Activated naive CD8-positive, alpha-beta T cell treated with anti-CD3 and anti-CD28 coated beads for 36 hours (primary cell): ENCODE measurements around the gene SS18. TPM values are rescaled to one million over a fixed set of nuclear protein-coding genes. Genes with fewer than 3 reads are reported as not detected.

Source experiments
- DNase-seq: peaks from one replicate; pipeline ENCODE4 v3.0.0; 2021
- H3K27ac Mint-ChIP-seq: one replicate; pipeline ENCODE4 v1.8.0; 2022; ENCODE audit warnings: mild to moderate bottlenecking, moderate library complexity, mixed read lengths
- H3K27me3 Mint-ChIP-seq: one replicate; pipeline ENCODE4 v1.8.0; 2022; ENCODE audit warnings: mild to moderate bottlenecking, mixed read lengths
- H3K36me3 Mint-ChIP-seq: one replicate; pipeline ENCODE4 v1.8.0; 2021; ENCODE audit warnings: mild to moderate bottlenecking, mixed read lengths
- H3K4me1 Mint-ChIP-seq: one replicate; pipeline ENCODE4 v1.8.0; 2021; ENCODE audit warnings: mixed read lengths
- H3K4me3 Mint-ChIP-seq: one replicate; pipeline ENCODE4 v1.8.0; 2022; ENCODE audit warnings: mild to moderate bottlenecking, moderate library complexity, mixed read lengths
- H3K9me3 Mint-ChIP-seq: one replicate; pipeline ENCODE4 v1.8.0; 2022; ENCODE audit warnings: mixed read lengths
- total RNA-seq, 2 experiments: library from RNA; stranded (reverse); gene quantifications; one replicate each; pipeline ENCODE4 v1.2.3, GENCODE V29; 2021

Gene SS18
- total RNA-seq, 2 experiments from 2014 or later = 51.8 to 53.3 TPM

DNA sequence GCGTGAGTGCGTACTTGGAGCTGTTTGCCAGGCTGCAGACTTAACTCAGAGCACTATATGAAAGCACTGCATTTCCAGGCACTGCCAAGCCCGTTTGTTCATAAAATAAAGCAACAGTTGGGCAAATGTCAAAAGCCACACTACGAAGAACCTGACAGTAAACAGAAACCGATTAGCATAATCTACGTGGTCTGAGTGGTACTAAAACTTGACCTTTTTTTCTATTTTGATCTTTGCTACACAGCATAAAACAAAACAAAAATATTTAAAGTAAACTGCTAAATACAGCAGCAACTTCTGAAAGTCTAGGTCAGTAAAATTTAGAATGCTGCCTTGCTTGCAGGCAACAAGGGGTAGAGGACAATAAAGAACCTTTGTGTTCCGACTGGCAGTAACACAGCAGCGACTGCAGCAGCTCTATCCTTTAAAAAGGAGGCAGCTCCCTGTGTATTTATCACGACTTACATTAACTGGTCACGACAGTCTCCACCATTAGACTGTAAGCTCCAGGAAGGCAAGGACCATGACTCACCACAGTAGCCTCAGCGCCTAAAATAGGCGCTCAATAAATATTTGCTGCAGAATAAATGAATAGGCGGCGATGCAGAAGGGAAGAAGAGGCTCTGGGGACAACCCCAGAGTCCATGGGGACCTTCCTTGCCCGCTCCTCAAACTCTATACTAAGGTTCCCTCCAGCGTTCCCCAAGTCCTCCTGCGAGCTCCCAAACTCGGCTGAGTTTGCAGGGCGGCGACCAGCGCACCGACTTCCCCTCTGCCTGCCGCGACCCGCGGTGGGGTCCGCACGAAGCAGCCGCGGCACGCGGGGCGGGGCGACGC is 902 bp downstream of the SS18 start:
- Mint-ChIP-seq H3K27me3 (no peaks in the 10 kb centered on the region), H3K27ac (peak overlapping the region; percentile 96), H3K36me3 (peaks cover 7% of the 10 kb centered on the region), H3K4me3 (peak overlapping the region; percentile 90), H3K4me1 (peaks cover 21% of the 10 kb centered on the region), H3K9me3 (no peaks in the 10 kb centered on the region)
- peak; percentile 1 for DNase-seq

DNA sequence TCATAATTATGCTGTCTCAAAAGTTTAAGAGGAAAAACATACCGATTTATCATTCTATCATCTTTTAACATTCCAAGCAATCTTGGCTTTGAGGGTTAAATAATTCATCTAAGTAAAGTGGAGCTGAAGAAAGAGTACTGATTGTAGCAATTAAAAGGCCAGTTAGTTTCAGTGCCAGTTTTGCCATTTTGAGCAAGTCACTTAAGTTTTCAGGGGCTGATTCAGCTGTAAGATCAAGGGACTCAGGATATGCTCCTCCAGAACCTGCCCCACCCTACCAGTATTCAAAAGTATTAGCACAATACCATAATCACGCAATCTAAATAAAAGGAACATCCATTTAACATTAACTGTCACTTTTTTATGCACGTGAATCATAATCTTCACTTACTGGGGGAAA is 1.9 kb downstream of the SS18 start:
- Mint-ChIP-seq H3K27ac (no peak overlapping the region), H3K36me3 (peaks cover 11% of the 10 kb centered on the region), H3K27me3 (no peaks in the 10 kb centered on the region), H3K4me3 (peak overlapping the region; percentile 90), H3K4me1 (peaks cover 26% of the 10 kb centered on the region), H3K9me3 (no peaks in the 10 kb centered on the region)
- DNase-seq = no peak

- DNase-seq = no peak
- no peaks in the 10 kb centered on the region for H3K9me3 Mint-ChIP-seq
- no peaks in the 10 kb centered on the region for H3K27me3 Mint-ChIP-seq
- no peak overlapping the region for H3K4me3 Mint-ChIP-seq
- peaks cover 27% of the 10 kb centered on the region for H3K4me1 Mint-ChIP-seq
- no peak overlapping the region for H3K27ac Mint-ChIP-seq
- peaks cover 21% of the 10 kb centered on the region for H3K36me3 Mint-ChIP-seq
Observed at GRCh38 chr18:26086959-26087358, 3.5 kb downstream of the SS18 start.

DNA sequence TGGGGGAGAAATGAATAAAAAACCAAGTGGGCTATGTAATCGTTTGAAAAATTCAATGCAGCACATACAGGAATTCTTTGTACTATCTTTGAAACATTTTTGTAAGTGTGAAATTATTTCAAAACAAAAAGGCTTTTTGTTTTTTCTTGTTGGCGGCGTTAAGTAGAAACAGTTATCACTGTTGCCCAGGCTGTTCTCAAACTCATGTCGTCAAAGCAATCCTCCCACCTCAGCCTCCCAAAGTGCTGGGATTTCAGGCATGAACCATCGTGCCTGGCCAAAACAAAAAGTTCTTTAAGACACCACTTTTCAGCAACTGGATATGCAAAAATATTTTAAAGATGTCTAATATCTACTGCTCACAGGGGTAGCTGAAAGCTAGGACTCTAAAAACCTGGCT is 5.4 kb downstream of the SS18 start:
- Mint-ChIP-seq H3K27me3 (no peaks in the 10 kb centered on the region), H3K27ac (no peak overlapping the region), H3K4me3 (no peak overlapping the region), H3K4me1 (peaks cover 29% of the 10 kb centered on the region), H3K36me3 (peaks cover 33% of the 10 kb centered on the region), H3K9me3 (no peaks in the 10 kb centered on the region)
- DNase-seq = no peak

GRCh38 chr18:26083099-26083498 is 7.3 kb downstream of the SS18 start:
- no peak for DNase-seq
- peaks cover 22% of the 10 kb centered on the region for H3K4me1 Mint-ChIP-seq
- peaks cover 35% of the 10 kb centered on the region for H3K36me3 Mint-ChIP-seq
- H3K4me3 Mint-ChIP-seq = no peak overlapping the region
- H3K9me3 Mint-ChIP-seq = no peaks in the 10 kb centered on the region
- H3K27me3 Mint-ChIP-seq = no peaks in the 10 kb centered on the region
- H3K27ac Mint-ChIP-seq = no peak overlapping the region

DNA sequence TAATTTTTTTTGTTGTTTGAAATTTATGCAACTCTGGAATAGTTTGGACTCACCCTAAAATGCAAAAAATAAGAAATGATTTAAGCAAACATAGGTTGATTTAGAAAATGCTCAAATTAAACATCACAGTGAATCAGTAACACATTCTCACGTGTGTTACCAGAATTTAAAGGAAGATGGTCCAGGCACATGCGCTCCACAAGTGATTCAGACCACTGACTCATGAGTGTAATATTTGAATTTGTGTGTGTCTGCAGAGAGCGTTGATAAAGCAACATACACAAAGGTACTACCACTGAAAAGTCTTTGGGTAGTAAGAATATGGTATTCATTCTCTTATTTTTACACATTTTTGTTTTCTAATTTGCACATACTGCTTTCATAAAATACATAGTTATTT is 7.9 kb downstream of the SS18 start:
- H3K4me1 Mint-ChIP-seq = peaks cover 22% of the 10 kb centered on the region
- peaks cover 35% of the 10 kb centered on the region for H3K36me3 Mint-ChIP-seq

DNA sequence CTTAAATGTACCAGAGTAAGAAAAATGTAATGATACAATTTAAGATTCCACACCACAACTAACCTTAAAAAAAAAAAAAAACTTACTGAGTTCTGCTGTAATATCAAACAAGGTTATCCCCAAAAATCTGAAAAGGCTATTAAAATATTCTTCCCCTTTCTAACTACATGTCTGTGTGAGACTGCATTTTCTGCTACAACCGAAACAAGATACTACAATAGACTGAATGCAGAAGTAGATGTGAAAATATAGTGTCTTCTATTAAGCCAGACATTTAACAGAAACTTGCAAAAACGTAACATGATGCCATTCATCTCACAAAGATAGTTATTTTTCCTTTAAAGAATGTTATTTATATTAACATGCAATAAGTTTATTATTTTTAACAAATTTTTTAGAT is 16.2 kb downstream of the SS18 start:
- Mint-ChIP-seq H3K9me3 (peaks cover 11% of the 10 kb centered on the region), H3K36me3 (peaks cover 57% of the 10 kb centered on the region), H3K4me3 (no peak overlapping the region), H3K27me3 (no peaks in the 10 kb centered on the region), H3K27ac (no peak overlapping the region), H3K4me1 (peaks cover 12% of the 10 kb centered on the region)
- no peak for DNase-seq

More for the DNA sequence above, 7.9 kb downstream of the SS18 start:
- H3K9me3 Mint-ChIP-seq = no peaks in the 10 kb centered on the region
- H3K27me3 Mint-ChIP-seq = no peaks in the 10 kb centered on the region
- no peak for DNase-seq
- H3K27ac Mint-ChIP-seq = no peak overlapping the region
- no peak overlapping the region for H3K4me3 Mint-ChIP-seq

DNA sequence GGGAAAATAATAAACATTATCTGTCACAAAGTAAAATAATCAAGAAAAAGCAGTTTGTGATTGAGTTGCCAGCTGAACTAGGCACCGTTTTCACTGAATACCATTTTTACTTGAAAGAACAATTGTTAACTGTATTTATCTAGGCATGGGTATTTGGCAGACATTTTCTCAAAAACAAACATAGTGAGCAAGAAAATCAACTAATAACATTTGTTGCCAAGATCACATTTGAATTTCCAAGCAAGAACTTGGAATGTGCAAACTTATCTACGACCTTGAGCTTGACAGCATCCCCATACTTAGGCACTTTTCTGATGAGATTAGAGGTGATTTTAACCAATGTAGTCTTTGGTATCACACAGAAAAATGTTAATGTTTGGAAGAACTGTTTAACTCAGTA is 16.7 kb downstream of the SS18 start:
- H3K36me3 Mint-ChIP-seq = peaks cover 55% of the 10 kb centered on the region
- no peak overlapping the region for H3K4me3 Mint-ChIP-seq
- peaks cover 11% of the 10 kb centered on the region for H3K9me3 Mint-ChIP-seq
- no peaks in the 10 kb centered on the region for H3K27me3 Mint-ChIP-seq
- no peak for DNase-seq
- H3K27ac Mint-ChIP-seq = no peak overlapping the region
- H3K4me1 Mint-ChIP-seq = peaks cover 9% of the 10 kb centered on the region

- Mint-ChIP-seq H3K27me3 (no peaks in the 10 kb centered on the region), H3K4me1 (peaks cover 16% of the 10 kb centered on the region), H3K36me3 (peaks cover 62% of the 10 kb centered on the region), H3K27ac (no peak overlapping the region), H3K4me3 (no peak overlapping the region), H3K9me3 (peaks cover 11% of the 10 kb centered on the region)
- no peak for DNase-seq
Observed at GRCh38 chr18:26071725-26072124, 18.7 kb downstream of the SS18 start.

- peaks cover 16% of the 10 kb centered on the region for H3K4me1 Mint-ChIP-seq
- peaks cover 65% of the 10 kb centered on the region for H3K36me3 Mint-ChIP-seq
- H3K27me3 Mint-ChIP-seq = no peaks in the 10 kb centered on the region
- H3K4me3 Mint-ChIP-seq = no peak overlapping the region
- H3K27ac Mint-ChIP-seq = no peak overlapping the region
- DNase-seq = no peak
- H3K9me3 Mint-ChIP-seq = peaks cover 11% of the 10 kb centered on the region
Observed at GRCh38 chr18:26071020-26071419, 19.4 kb downstream of the SS18 start.

- DNase-seq = no peak
- Mint-ChIP-seq H3K36me3 (peaks cover 18% of the 10 kb centered on the region), H3K4me3 (no peak overlapping the region), H3K27ac (no peak overlapping the region), H3K27me3 (no peaks in the 10 kb centered on the region), H3K4me1 (peaks cover 25% of the 10 kb centered on the region), H3K9me3 (no peaks in the 10 kb centered on the region)
Observed at GRCh38 chr18:26059357-26059756, 31.1 kb downstream of the SS18 start.

GRCh38 chr18:26057344-26057773 is 33.1 kb downstream of the SS18 start:
- Mint-ChIP-seq H3K27me3 (no peaks in the 10 kb centered on the region), H3K36me3 (peaks cover 17% of the 10 kb centered on the region), H3K27ac (no peak overlapping the region), H3K9me3 (no peaks in the 10 kb centered on the region), H3K4me1 (peaks cover 19% of the 10 kb centered on the region), H3K4me3 (no peak overlapping the region)
- no peak for DNase-seq

GRCh38 chr18:26056291-26056690 is 34.1 kb downstream of the SS18 start:
- Mint-ChIP-seq H3K36me3 (peaks cover 16% of the 10 kb centered on the region), H3K9me3 (no peaks in the 10 kb centered on the region), H3K27me3 (no peaks in the 10 kb centered on the region), H3K4me3 (no peak overlapping the region), H3K27ac (no peak overlapping the region), H3K4me1 (peaks cover 21% of the 10 kb centered on the region)
- DNase-seq = no peak

DNA sequence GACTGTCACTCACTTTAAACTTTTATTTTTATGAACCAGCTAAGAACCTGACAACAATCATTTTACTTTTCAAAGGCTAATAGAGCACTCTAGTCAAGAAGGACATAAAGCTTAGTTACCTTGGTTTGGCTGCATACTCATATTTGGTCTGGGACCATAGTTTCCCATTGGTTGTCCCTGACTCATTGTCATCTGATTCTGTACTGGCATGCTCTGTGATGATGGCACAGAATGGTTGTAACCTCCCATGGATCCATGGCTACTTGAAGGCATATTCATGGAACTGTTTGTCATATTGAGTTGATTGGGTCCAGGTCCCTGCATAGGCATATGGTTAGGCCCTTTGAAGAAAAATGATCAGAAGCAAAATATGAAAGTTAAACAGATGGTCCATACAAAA is 37.9 kb downstream of the SS18 start:
- H3K27me3 Mint-ChIP-seq = no peaks in the 10 kb centered on the region

GRCh38 chr18:26051843-26052242 is 38.6 kb downstream of the SS18 start:
- Mint-ChIP-seq H3K9me3 (no peaks in the 10 kb centered on the region), H3K4me3 (no peak overlapping the region), H3K4me1 (peaks cover 7% of the 10 kb centered on the region), H3K27me3 (no peaks in the 10 kb centered on the region), H3K36me3 (peaks cover 16% of the 10 kb centered on the region), H3K27ac (no peak overlapping the region)
- DNase-seq = no peak

More for the DNA sequence above, 37.9 kb downstream of the SS18 start:
- Mint-ChIP-seq H3K27ac (no peak overlapping the region), H3K4me3 (no peak overlapping the region), H3K9me3 (no peaks in the 10 kb centered on the region), H3K36me3 (peaks cover 18% of the 10 kb centered on the region), H3K4me1 (peaks cover 10% of the 10 kb centered on the region)
- DNase-seq = no peak
